Activated CD4-positive, alpha-beta T cell treated with anti-CD3 and anti-CD28 coated beads for 1 hour (primary cell): Measurements from ENCODE around the gene ADGRV1.
"Not testable (repeated sequence)": the region's sequence is repeated elsewhere in the genome, so short reads cannot be mapped to it uniquely, and the experiment has no call there.

Experiments used
- DNase-seq: peaks from one replicate; pipeline ENCODE4 v3.0.0-alpha.2; 2020

Gene ADGRV1

DNA sequence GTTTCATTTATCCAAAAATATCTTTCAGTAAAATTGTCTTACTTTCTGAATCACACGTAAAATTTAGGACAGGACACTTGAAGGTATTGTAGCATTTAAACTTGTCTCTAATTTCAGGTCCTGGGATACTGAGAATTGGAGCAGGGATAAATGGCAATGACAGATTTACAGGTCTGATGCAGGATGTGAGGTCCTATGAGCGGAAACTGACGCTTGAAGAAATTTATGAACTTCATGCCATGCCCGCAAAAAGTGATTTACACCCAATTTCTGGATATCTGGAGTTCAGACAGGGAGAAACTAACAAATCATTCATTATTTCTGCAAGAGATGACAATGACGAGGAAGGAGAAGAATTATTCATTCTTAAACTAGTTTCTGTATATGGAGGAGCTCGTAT is 99.2 kb downstream of the ADGRV1 start:
- no peak for DNase-seq

DNA sequence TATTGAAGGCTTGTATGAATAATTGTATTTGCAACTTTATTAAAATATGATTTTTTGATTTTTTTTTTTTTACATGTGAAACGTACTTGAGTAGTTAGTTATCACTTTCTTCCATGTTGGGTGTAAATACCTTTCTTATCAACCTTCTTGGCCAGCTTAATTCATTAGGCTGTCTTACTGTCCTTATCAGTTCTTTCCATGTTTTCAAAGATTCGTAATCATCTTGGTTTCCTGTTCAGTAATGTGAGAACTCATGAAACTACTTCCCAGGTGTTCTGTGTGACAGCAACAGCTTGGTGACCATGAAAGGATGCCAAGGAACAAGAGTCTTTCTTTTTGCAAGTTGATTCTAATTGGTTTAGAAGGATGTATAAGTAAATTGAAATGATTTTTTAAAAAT is 100.0 kb downstream of the ADGRV1 start:
- DNase-seq = no peak

- not testable (repeated sequence) for DNase-seq
These were observed 109.5 kb downstream of the ADGRV1 start for GRCh38 chr5:90668079-90668565.

DNA sequence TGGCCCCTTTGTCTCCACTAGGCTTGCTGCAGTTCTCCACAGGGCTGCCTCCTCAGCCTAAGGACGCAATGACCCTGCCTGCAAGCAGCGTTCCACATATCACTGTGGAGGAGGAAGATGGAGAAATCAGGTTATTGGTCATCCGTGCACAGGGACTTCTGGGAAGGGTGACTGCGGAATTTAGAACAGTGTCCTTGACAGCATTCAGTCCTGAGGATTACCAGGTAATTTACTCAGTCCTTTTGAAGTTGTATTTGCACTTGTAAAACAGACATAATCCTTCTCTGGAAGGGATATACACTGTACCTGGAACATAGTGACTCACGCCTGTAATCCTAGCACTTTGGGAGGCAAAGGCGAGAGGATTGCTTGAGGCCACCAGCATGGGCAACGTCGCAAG is 116.6 kb downstream of the ADGRV1 start:
- DNase-seq = no peak

GRCh38 chr5:90680921-90681563 is 122.4 kb downstream of the ADGRV1 start:
- DNase-seq = no peak

DNA sequence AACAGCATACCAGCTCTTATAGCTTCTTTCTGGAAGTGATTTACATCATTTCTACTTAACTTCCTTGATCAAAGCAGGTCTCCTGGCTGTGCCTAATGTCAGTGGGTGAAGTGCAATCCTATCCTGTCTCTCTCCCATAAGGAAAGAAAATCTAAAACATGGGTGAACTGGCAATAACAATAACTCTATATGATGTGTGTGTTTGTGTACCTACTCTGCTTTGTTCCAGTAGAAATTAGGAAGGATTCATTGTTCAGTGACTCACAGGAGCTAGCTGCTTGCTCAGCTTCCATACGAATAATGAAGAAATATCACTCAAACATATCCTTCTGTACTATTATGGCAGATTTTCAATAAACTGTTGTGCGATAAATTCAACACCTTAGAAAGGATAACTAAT is 123.7 kb downstream of the ADGRV1 start:
- no peak for DNase-seq

DNA sequence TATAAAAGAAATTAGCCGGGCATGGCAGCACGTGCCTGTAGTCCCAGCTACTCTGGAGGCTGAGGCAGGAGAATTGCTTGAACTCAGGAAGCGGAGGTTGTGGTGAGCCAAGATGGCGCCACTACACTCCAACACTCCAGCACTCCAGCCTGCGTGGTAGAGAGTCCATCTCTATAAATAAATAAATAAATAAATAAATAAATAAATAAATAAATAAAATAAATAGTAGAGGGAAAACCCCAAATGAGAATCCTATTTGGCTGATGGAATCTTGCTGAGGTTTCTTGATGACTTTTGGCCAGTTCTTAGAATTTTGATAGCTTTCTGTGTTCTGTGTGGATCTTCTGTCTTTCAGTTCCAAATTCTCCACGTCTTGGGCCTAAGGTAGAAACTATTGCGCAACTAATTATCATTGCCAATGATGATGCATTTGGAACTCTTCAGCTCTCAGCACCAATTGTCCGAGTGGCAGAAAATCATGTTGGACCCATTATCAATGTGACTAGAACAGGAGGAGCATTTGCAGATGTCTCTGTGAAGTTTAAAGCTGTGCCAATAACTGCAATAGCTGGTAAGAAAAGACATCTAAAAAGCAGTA is 126.9 kb downstream of the ADGRV1 start:
- no peak for DNase-seq

GRCh38 chr5:90686363-90686762 is 127.8 kb downstream of the ADGRV1 start:
- not testable (repeated sequence) for DNase-seq

- DNase-seq = not testable (repeated sequence)
These were observed 128.9 kb downstream of the ADGRV1 start for GRCh38 chr5:90687458-90687857.

DNA sequence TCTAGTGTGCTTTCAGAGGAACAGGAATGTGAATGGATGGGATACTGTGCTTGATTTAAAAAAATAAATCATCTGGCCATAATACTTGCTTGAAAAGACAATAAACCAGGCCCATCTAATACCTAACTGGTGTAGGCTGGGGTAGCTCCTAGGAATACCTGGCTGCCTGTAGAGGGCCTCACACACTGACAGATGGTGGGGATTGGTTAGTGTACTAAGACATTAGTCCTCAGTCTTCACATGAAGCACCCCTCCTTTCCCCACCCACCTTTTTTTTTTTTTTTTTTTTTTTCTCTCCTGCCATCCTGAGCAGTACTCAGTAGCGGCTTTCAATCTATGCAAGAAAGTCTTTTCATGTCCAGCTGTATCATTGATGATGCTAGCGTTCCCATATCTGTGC is 130.5 kb downstream of the ADGRV1 start:
- DNase-seq = no peak

DNA sequence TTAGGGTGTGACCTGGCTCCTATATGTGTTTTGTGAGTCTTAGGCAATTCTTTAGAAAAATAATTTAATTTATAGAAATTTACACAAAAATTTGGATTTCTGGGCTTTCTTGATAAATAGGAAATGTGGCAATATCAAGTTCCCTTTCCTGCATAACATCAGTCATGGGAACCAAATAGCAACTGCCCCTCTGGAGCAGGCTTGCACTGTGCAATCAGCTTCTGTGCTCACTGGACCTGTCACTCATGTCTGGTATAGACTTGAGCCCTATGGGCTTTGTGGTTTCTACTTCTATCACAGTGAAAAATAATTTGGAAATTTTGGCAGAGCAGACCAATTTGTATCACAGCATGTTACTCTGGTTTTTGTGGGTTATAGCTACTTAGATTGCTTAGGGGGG is 131.7 kb downstream of the ADGRV1 start:
- DNase-seq = no peak

- DNase-seq = no peak
These were observed 132.9 kb downstream of the ADGRV1 start for GRCh38 chr5:90691533-90691932.

DNA sequence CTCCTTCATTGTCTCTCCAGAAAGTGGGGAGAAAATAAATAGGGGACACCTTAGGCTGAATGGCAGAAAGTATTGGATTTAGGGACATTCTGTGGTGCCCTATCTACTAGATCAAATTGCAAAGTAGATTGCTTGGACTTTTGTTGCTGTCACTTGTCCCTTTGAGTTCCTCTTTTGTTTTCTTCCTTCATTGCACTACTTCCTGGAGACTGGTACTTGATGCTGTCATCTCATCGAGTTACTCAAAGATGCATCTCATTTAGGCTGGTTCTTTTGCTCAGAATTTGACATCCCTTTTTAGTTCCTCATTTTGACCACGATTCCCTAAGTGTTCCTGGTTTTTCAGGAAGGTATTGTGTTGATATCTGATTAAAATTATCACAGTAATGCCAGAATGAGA is 137.6 kb downstream of the ADGRV1 start:
- DNase-seq = no peak

DNA sequence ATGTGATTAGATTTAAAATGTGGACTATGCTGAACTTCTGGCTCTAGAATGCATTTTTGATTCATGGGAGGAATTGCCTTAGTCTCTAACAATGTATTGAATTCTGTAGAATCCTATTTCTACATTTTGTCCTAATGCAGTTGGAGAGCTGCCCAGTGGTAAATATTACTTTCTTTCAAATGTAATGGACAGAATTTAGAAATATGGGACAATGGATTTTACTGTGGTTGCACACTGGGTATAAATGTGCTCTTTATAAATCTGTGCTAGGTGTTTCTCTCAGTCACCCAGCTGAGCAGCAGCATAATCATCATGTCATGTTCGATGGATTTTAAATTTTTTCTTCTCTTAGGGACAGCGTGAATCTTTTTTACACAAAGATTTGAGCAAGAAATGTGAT is 141.7 kb downstream of the ADGRV1 start:
- no peak for DNase-seq

DNA sequence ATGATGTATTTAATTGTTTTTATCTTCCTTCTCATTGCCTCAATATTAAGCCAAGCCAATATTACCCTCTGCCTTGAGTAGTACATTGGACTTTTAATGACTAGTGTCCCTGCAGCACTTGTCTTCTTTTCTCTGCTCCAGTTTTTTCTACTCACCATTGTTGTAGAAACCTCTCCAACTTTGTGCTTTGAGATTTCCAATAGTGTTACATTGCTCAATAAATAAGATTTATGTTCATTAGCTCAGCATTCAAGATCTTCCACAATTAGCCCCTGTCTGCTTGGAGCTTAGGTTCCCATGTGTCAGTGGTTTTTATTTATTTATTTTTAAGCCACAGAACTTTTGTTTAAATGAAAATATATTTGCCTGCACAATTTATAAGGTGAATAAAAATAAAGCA is 145.3 kb downstream of the ADGRV1 start:
- no peak for DNase-seq

DNA sequence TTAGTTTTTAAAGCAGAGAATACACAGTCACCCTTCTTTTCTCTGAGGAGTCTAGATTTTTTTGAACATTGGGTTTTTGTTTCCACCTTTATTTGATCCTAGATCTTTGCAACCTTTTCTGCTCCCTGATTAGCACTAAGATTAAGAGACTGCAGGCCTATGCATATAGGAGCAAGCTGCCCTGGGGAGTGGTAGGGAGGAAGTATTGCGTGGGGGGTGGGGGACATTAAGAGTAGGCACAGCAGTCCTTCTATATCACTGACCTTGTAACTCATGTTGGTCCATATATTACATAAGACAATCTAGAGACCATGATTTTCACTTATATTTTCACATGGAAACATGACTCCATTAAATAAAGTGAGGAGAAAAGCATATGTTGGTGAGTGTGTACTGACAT is 149.1 kb downstream of the ADGRV1 start:
- no peak for DNase-seq

GRCh38 chr5:90709323-90710155 is 150.9 kb downstream of the ADGRV1 start:
- no peak for DNase-seq

DNA sequence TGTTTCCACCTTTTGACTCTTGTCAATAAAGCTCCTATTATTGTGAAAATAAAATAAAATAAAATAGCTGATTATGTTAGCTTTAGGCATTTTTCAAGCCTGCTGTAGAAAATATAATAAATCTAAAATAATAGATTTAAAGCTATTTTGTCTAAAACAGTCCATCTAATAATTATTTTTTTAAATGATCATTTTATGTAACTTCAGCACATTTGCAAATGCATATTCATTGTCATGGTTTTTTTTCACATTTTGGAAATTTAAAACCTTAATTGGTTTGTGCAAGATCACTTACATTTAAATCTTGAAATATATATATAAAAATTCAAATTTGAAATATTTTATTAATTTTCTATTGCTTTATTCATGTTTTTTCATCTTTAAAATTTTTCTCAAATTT is 159.8 kb downstream of the ADGRV1 start:
- no peak for DNase-seq

GRCh38 chr5:90739567-90739966 is 181.0 kb downstream of the ADGRV1 start:
- no peak for DNase-seq

GRCh38 chr5:90740244-90740799 is 181.7 kb downstream of the ADGRV1 start:
- no peak for DNase-seq

DNA sequence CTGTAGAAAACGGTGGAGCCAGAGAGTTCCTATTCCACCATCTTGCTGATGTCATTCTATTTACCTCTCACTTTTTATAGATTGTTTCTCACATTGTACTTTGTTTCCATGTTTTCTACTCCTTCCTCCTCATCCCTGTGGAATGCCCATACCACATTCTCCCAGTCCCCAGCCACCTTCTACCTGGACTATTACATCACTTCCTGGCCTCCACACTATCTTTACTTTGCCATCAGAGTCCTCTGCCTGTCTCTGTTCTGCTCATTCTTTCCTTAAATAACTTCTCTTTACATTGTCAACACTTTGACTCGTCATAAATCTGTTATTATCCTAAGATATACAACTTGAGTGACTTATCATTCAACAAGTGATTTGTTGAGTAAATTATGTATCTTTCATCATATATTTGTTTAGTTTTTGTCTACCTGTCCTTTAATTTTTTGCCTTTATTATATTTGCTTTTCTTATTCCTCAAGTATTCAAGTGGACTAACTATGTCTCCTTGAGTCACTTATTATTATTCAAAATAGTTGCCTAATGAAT is 182.5 kb downstream of the ADGRV1 start:
- DNase-seq = no peak

GRCh38 chr5:90746119-90746518 is 187.5 kb downstream of the ADGRV1 start:
- no peak for DNase-seq

DNA sequence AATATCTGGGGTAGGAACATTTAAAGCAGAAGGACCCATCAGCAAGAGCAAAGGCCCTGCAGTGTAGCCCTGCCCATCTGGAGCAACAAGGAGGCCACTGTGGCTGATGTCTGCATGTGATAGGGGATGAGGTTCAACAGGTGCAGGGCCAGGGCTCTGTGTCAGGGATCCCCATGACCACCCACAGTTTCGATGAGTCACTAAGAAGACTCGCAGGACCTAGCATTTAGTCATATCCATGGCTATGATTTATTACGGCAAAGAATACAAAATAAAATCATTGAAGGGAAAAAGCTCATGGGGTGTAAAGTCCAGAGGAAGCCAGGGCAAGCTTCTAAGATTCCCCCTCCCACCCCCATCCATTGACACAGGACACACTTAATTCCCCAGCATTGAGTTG is 188.6 kb downstream of the ADGRV1 start:
- no peak for DNase-seq
